T-helper 17 cell (primary cell): Measurements from ENCODE around the gene FFAR4. TPM values are rescaled to one million over a fixed set of nuclear protein-coding genes. Genes with fewer than 3 reads are reported as not detected.

Source experiments
- ATAC-seq: fragments of 150-1000 bp; cut with Tn5 transposase; 2 replicates; pipeline ENCODE4 v1.10.0; 2021; ENCODE audit warnings: mild to moderate bottlenecking, moderate library complexity
- DNase-seq, 3 donors: peaks; one replicate each; pipeline versions ENCODE4 v3.0.0 to v3.0.0-alpha.2; 2020 to 2021
- H3K9me3 ChIP-seq: one replicate; pipeline ENCODE4 v1.7.0; 2013; ENCODE audit warnings: low read length, mild to moderate bottlenecking; ENCODE audit not compliant: control insufficient read depth, poor library complexity, severe bottlenecking
- H3K27ac Mint-ChIP-seq: one replicate; pipeline ENCODE4 v1.8.0; 2022; ENCODE audit warnings: mild to moderate bottlenecking, moderate library complexity, mixed read lengths
- H3K27me3 Mint-ChIP-seq: one replicate; pipeline ENCODE4 v1.8.0; 2022; ENCODE audit warnings: mixed read lengths
- H3K36me3 Mint-ChIP-seq: one replicate; pipeline ENCODE4 v1.8.0; 2022; ENCODE audit warnings: low read depth, mixed read lengths
- H3K4me1 Mint-ChIP-seq: one replicate; pipeline ENCODE4 v1.8.0; 2022; ENCODE audit warnings: mild to moderate bottlenecking, mixed read lengths
- H3K4me3 Mint-ChIP-seq: one replicate; pipeline ENCODE4 v1.8.0; 2022; ENCODE audit warnings: mild to moderate bottlenecking, moderate library complexity, mixed read lengths
- total RNA-seq, 4 donors: library from RNA in 2 of 4; stranded (reverse) in 2 of 4; gene quantifications; one replicate each; pipeline ENCODE4 v1.2.3 and lab custom pipeline; 2022 to 2026

FFAR4 gene
- total RNA-seq, 2 donors from 2014 or later: not detected

DNA sequence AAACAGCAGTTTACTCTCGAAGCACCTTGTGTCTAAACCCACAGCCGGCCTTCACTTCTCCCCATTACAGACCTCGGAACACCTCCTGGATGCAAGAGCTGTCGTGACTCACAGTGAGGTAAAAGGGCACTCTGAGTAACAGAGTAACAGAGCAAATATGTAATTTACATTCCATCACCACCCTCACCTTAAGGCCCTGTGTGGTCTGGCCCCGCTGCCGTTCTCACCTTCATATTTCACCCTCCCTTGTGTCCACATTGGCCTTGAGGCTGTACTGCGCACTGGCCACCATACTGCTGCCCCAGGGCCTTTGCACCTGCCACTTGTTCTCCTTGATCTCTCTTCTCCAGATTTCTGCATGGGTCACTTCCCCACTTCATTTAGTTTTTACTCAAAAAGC lies 12.6 kb downstream of the FFAR4 start:
- Mint-ChIP-seq H3K4me1 (no peaks in the 10 kb centered on the region), H3K27ac (no peak overlapping the region), H3K36me3 (peaks cover 2% of the 10 kb centered on the region), H3K27me3 (peaks cover 23% of the 10 kb centered on the region), H3K4me3 (no peak overlapping the region)
- ATAC-seq (no peak), DNase-seq (no peak)
- H3K9me3 ChIP-seq: no peaks in the 10 kb centered on the region

DNA sequence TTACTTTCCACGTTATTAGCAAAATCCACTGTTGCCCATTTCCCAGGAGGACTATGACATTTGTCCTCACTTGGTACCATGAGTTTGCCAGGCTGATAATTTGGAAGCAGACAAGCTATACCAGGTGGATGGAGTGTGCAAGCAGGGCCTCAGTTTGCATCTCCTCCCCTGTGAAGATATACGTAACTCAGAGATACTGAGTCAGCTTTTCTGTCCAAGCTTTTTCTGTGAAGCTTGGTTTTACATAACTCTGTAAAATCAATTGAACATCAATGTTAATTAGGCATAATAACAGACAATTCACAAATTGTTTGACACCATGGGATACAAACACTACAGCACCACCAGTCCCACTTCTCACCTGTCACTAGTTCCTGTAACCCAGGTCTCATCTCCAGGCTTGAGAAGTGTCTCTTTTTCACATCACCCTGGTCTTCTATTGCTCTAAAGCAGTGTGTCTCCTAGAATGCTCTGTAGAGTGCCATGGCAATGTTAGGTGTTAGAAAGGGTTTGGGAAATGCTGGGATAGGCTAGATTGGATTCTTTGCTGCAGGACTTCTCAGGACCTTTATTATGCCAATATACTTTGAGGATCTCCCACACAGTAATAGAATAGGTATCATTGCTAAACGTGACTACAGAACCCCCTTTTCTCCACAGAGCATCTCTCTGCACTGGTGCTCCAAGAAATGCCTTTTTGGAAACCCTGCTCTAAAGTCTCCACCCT lies 13.7 kb downstream of the FFAR4 start:
- peaks cover 2% of the 10 kb centered on the region for H3K36me3 Mint-ChIP-seq
- no peaks in the 10 kb centered on the region for H3K9me3 ChIP-seq
- H3K4me1 Mint-ChIP-seq: no peaks in the 10 kb centered on the region
- DNase-seq: no peak
- H3K27me3 Mint-ChIP-seq: peaks cover 16% of the 10 kb centered on the region
- no peak for ATAC-seq
- H3K4me3 Mint-ChIP-seq: no peak overlapping the region
- H3K27ac Mint-ChIP-seq: no peak overlapping the region

DNA sequence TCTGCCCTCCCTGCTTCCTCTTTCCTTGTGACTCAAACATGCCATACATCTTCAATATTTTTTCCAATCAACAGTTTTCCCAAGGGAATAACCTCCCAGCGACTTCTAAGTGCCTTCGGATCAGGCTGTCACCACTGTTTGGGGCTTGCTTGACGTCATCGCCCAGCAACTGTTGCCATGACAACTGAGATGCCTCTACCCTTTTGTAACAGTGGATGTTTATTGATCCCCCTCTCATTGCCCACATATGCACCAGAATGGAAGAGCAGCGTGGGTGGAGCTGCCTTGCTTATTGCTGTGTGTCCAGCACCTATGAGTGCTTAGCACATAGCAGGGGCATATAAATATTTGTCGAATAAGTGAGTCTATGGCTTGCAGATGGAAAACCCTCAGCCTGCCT lies 14.4 kb downstream of the FFAR4 start:
- no peaks in the 10 kb centered on the region for H3K4me1 Mint-ChIP-seq
- H3K27me3 Mint-ChIP-seq: peaks cover 9% of the 10 kb centered on the region
- ATAC-seq (no peak), DNase-seq (no peak)
- no peaks in the 10 kb centered on the region for H3K9me3 ChIP-seq
- peaks cover 2% of the 10 kb centered on the region for H3K36me3 Mint-ChIP-seq
- no peak overlapping the region for H3K4me3 Mint-ChIP-seq
- no peak overlapping the region for H3K27ac Mint-ChIP-seq

DNA sequence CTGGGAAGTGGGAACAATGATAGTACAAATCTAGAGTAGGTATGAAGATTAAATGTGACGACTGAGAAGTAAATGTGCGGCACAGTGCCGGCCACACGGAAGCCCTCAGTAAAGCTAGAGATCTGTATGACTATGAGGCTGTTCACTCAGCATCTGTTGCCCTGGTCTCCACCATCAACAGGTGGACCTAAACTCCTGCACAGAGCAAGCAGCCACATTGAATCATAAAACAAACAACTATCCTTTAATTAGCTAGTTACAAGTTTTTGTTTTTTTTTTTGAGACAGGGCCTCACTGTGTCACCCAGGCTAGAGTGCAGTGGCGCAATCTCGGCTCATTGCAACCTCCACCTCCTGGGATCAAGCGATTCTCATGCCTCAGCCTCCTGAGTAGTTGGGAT lies 18.0 kb downstream of the FFAR4 start:
- DNase-seq: no peak
- Mint-ChIP-seq H3K4me1 (no peaks in the 10 kb centered on the region), H3K27me3 (peaks cover 10% of the 10 kb centered on the region), H3K27ac (no peak overlapping the region), H3K36me3 (no peaks in the 10 kb centered on the region), H3K4me3 (no peak overlapping the region)
- no peaks in the 10 kb centered on the region for H3K9me3 ChIP-seq
- ATAC-seq: no peak

DNA sequence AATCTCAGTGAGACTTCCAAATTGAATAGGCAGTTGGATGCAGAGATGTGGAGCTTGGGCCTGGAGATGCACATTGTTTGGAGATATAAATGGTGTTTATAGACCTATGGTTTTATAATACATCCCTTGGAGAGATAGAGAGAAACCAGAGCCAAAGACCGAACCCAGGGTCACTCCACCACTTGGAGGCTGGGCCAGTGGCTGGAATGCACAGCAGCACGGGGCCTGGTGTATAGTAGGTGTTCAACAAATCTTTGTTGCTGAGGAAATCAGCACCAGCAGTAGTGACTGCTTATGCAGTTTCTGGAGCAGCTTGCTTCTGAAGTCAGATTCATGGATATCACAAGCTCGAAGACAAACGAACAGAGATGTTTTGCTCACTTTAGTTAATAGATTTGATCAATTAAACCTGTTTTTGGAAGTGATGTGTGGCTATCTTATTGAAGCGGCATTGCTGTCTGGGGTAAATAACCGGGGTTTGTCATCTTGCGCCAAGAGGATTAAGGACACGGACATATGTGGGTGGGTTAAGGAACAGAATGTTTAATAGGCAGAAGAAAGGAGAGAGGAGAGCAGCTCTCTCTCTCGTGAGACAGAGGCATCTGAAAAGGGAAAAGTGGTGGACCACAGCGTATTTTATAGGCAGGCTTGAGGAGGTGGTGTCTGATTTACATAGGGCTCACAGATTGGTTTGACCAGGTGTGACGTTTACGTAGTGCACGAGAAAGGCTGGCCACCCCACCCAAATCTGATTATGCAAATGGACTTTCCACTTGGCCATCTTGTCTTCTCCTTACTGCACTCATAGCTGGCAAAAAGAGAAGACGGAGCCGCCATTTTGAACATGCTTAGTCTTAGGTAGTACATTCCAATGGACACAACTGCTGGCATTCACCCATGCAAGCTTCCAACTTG lies 23.4 kb downstream of the FFAR4 start:
- H3K9me3 ChIP-seq: no peaks in the 10 kb centered on the region
- Mint-ChIP-seq H3K4me1 (no peaks in the 10 kb centered on the region), H3K4me3 (no peak overlapping the region), H3K27me3 (peaks cover 31% of the 10 kb centered on the region), H3K36me3 (no peaks in the 10 kb centered on the region), H3K27ac (no peak overlapping the region)
- DNase-seq (no peak), ATAC-seq (no peak)

DNA sequence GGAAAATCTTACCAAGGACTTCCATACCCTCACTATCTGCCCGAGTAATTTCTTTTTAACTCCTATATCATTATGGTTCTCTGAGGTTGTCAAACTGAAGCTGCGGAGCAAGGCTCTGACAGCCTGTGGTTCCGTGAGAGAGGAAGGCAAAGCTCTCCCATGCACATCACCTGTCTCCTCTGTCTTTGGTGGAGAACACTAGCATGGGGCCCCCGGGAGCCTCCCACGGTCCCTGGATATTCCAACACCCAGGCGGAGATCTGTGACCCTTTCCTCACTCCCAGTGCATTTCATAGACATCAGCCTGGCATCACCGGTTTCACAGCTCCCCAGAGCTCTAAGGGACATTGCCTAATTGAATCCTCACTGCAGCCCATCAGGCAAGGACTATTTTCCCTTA lies 24.2 kb downstream of the FFAR4 start:
- Mint-ChIP-seq H3K4me3 (no peak overlapping the region), H3K27ac (no peak overlapping the region), H3K27me3 (peaks cover 32% of the 10 kb centered on the region), H3K36me3 (no peaks in the 10 kb centered on the region), H3K4me1 (no peaks in the 10 kb centered on the region)
- no peaks in the 10 kb centered on the region for H3K9me3 ChIP-seq
- no peak for DNase-seq
- no peak for ATAC-seq

DNA sequence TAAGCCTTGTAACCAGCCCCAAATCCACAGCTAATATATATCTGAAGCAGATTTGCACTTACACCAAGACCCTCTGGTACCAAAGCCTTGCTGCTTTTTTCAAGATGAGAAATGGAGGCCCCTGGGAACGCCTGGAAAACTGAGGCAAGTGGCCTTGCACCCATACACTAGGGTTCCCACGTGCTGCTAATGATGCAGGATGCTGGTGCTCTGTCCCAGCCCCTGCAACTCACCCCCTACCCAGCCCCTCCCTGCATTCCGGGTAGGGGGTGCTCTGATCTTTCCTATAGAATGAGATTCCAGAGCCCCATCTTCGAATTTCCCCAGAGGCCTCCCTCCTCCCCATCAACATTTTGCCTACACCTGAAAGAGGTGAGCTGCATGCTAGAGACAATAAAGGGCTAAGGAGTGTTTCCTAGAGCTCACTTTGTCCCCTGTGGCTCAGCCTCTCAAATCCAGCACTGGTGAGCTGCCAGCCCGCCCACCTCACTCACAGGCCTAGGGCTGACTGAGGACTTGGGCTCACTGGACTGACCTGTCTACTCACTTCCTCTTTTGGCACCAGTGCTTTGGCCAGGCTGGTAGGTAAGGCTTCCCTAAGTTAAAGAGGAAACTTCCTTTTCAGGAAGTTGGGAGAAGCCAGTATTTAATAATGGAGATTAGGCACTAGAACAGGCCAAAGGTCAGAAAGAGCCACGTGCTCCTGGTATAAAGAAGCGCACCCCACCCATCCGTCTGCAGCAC lies 24.8 kb downstream of the FFAR4 start:
- DNase-seq: no peak
- Mint-ChIP-seq H3K27me3 (peaks cover 32% of the 10 kb centered on the region), H3K36me3 (no peaks in the 10 kb centered on the region), H3K4me3 (no peak overlapping the region), H3K27ac (no peak overlapping the region), H3K4me1 (no peaks in the 10 kb centered on the region)
- no peak for ATAC-seq
- H3K9me3 ChIP-seq: no peaks in the 10 kb centered on the region

DNA sequence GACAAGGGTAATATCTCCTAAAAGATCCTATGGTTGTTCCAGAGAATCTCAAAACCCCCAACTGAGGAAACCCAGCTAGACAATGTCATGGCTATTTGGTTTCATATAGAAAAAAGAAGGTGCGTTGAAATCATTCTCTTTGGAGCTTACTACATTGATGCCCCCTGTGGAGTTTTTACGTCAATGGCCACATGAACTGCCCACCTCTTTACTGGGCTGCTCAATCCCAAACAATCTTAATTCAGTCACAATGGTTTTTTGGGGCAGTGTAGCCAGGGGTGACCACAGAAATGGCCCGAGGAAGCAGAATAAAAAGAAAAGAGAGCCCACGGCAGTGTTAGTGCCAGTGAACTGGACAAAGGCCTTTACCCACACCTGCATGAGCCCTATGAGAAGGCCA lies 26.8 kb downstream of the FFAR4 start:
- H3K9me3 ChIP-seq: no peaks in the 10 kb centered on the region
- H3K36me3 Mint-ChIP-seq: no peaks in the 10 kb centered on the region
- H3K27ac Mint-ChIP-seq: no peak overlapping the region
- DNase-seq (no peak), ATAC-seq (no peak)
- H3K4me3 Mint-ChIP-seq: no peak overlapping the region
- H3K27me3 Mint-ChIP-seq: peaks cover 38% of the 10 kb centered on the region
- H3K4me1 Mint-ChIP-seq: no peaks in the 10 kb centered on the region

DNA sequence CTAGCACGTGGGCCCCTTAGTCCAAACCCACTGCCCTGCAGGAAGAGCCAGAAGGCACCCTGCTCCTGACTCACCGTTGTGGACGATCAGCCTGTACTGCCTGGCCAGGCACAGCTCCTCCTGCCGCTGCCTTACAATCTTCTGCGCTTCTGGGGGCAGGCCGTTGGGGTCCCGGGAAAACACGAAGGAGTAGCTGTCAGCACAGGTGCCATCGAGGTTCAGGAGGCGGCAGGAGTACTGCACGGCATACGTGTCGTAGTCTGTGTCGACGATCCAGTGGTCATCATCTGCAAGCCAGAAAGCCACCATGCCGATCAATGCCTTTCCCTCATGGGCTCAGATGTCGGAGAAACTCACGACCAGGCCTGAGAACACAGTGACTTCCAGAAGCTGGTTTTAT lies 27.3 kb downstream of the FFAR4 start:
- Mint-ChIP-seq H3K27ac (no peak overlapping the region), H3K27me3 (peaks cover 34% of the 10 kb centered on the region), H3K4me1 (no peaks in the 10 kb centered on the region), H3K36me3 (no peaks in the 10 kb centered on the region), H3K4me3 (no peak overlapping the region)
- no peak for DNase-seq
- no peak for ATAC-seq
- H3K9me3 ChIP-seq: no peaks in the 10 kb centered on the region

DNA sequence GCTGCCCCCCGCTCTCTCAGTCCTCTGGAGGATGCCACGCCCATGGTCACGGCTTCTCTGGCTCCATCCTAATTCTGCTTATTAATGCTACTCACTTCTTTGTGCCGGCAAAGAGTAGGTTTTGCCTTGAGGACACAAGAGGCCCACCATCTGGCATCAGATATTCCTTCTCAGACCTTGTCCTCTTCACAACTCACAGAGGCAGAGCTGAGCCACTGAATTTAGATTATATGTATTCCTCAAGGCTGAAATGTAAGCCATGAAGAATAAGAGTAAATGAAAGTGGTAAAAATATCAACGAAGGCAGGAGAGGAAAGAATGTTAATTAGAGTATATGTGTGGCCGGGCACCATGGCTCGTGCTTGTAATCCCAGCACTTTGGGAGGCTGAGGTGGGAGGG lies 28.1 kb downstream of the FFAR4 start:
- ATAC-seq (no peak), DNase-seq (no peak)
- no peaks in the 10 kb centered on the region for H3K36me3 Mint-ChIP-seq
- peaks cover 31% of the 10 kb centered on the region for H3K27me3 Mint-ChIP-seq
- H3K4me1 Mint-ChIP-seq: no peaks in the 10 kb centered on the region
- H3K4me3 Mint-ChIP-seq: no peak overlapping the region
- H3K27ac Mint-ChIP-seq: no peak overlapping the region
- no peaks in the 10 kb centered on the region for H3K9me3 ChIP-seq

DNA sequence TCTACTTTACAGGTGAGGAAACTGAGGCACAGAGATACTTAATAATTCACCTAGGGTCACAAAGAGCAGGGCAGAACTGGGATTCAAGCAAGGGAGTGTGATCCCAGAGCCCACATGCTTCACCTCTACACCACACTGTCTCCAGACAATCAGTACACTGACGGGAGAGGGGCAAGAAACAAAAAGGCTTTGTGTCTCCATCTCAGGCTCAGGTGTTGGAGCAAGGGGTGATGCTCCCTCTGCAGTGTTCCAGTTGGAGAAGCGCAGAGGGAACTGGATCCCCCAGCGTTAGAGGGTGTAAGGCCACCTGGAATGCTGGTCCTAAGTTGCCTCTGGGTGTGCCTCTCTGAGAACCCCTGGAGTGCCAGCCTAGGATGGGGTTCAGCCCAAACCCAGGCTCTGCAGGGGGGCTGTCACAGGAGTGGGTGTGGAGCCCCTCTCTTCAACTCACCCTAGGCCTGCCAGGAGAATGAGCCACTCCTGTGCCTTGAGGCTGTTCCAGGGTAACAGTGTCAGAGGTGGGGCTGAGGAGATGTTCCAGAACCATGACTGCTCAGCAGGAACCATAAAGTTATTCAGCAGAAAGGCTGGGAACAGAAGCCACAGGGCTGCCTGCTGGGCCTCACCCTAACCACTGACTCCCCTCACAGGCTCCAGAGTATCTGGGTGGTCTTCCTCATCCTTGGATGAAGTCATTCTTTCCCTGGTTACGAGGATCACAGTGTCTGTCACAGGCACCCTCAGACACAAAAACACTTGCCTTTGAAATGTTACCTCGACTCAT lies 29.1 kb downstream of the FFAR4 start:
- peaks cover 34% of the 10 kb centered on the region for H3K27me3 Mint-ChIP-seq
- peaks cover 2% of the 10 kb centered on the region for H3K36me3 Mint-ChIP-seq
- H3K27ac Mint-ChIP-seq: no peak overlapping the region
- ATAC-seq (no peak), DNase-seq (no peak)
- no peak overlapping the region for H3K4me3 Mint-ChIP-seq
- H3K4me1 Mint-ChIP-seq: no peaks in the 10 kb centered on the region
- no peaks in the 10 kb centered on the region for H3K9me3 ChIP-seq

DNA sequence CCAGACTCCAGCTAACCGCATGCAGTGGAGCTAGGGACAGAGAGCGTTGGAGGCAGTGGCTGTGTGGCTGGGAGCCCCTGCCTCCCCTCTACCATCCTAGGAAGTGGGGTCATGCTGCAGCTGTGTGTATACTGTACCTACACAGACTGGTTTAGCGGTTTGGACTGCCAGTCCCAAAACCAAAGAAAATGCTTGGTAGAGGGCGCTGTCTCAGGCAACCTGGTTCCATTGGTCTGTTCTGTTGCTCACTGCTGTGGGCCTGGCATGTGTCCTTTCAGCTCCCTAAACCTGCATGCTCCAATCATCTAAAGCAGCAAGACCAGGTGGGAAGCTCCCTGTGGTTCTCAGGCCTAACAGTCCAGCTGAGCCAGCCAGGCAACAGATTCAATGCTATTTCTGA lies 30.1 kb downstream of the FFAR4 start:
- peaks cover 2% of the 10 kb centered on the region for H3K36me3 Mint-ChIP-seq
- no peaks in the 10 kb centered on the region for H3K9me3 ChIP-seq
- ATAC-seq (no peak), DNase-seq (no peak)
- peaks cover 28% of the 10 kb centered on the region for H3K27me3 Mint-ChIP-seq
- no peak overlapping the region for H3K27ac Mint-ChIP-seq
- H3K4me3 Mint-ChIP-seq: no peak overlapping the region
- H3K4me1 Mint-ChIP-seq: no peaks in the 10 kb centered on the region
